AG08396 (cell line): Measurements from ENCODE around the gene TCF20.

Source experiments
- DNase-seq: peaks from one replicate; pipeline ENCODE4 v3.0.0; 2012; ENCODE audit warnings: low spot score, mixed read lengths

The TCF20 gene

DNA sequence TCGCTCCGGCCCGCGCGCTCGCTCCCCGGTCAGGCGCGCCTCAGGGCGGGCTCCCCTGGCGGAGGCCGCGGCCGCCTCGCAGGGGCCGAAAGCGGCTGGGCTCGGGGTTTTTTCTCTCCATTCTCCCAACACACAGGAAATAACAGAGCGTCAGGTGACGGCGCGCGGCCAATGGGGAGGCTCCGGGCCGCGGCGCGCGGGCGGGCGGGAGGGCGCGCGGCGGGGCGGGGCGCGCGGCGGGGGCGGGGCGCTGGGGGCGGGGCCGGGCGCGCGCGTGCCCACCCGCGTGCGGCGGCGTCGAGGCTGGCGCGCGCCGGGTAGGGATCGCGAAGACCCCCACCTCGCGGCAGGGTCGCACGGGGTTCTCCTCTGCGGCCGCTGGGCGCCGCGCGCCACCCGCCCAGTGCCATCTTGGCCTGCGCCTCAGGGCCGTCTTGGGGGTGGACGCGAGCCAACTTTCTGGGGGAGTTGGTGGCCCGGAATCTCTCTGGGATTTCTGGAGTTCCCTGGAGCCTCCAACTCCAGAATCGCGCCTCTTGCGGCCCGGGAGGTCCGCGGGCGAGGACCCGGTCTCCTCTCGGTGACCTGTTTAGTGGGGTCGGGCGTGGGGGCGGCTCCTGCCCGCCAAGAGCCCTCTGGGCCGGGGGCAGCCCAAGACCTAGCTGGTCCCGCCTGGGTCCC is at the start of gene TCF20:
Gene TCF20, minus strand, starts transcription at position 144 of the 681 bp plus-strand sequence. CDS start 55,348 bp downstream, outside the sequence.
- peak; percentile 95 for DNase-seq

- no peak for DNase-seq
Measured at GRCh38 chr22:42319386-42319785, 48.9 kb upstream of the TCF20 start.

- DNase-seq, result no peak
Measured at GRCh38 chr22:42318967-42319366, 48.5 kb upstream of the TCF20 start.

DNA sequence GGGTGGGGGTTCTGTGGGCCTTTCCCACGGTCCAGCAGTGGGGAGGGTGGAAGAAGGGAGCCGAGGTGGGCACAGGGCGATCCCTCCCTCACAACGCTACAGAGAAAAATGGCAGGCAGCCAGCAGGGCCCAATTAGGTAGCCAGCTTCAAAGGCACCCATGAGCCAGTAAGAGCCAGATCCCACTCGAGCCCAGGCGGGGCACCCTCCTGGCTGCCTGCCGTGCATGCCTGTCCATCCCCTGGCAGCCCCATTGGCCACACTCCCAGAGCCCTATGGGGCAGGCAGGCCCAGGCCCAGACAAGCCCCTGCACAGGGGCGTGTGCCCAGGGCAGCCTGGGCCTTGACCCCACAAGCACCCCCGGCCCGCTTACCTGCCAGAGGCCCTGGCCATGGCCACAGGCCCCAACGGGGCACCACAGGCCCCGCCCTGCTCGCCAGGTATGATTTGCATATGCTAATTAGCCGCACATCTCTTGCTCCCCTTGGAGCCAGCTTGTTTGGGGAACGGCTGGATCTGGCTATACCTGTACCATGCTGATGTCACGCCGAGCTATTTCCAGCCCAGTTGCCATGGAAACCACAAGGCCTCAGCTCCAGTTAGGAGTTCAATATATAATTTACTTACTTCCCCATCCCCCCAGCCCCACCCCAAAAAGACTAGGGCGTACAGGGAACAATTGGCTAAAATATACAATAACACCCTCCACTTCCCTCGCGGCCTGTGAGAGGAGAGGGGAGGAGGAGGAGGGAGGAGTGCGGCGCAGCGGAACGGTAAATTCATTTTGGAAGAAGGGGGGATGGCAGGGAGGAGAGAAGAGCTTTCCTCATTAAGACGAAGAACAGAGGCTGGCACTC is 47.5 kb upstream of the TCF20 start:
- DNase-seq, result no peak

GRCh38 chr22:42317008-42317407 is 46.6 kb upstream of the TCF20 start:
- DNase-seq, result peak; percentile 36

DNA sequence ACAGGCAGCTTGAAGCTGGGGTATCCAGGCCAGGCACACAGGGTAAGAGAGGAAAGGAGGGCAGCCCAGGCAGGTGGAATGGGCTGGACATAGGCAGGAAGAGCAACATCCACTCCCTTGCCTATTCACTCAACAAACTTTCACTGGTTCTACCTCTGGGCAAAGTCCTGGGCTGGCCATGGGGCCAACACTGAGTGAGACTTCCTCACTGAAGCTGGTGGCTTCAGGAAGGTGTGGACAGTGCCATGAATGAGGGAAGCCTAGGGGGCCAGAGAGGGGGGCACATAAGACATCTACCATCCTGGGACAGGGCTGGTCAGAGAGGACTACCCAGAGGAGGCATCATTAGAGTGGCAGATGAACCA is 44.9 kb upstream of the TCF20 start:
- DNase-seq, result no peak

GRCh38 chr22:42314709-42315391 is 44.4 kb upstream of the TCF20 start:
- no peak for DNase-seq

- DNase-seq, result no peak
Measured at GRCh38 chr22:42313804-42314581, 43.5 kb upstream of the TCF20 start.

- DNase-seq, result no peak
Measured at GRCh38 chr22:42313204-42313603, 42.8 kb upstream of the TCF20 start.

GRCh38 chr22:42310291-42311015 is 40.0 kb upstream of the TCF20 start:
- no peak for DNase-seq

GRCh38 chr22:42309865-42310264 is 39.4 kb upstream of the TCF20 start:
- DNase-seq, result no peak

DNA sequence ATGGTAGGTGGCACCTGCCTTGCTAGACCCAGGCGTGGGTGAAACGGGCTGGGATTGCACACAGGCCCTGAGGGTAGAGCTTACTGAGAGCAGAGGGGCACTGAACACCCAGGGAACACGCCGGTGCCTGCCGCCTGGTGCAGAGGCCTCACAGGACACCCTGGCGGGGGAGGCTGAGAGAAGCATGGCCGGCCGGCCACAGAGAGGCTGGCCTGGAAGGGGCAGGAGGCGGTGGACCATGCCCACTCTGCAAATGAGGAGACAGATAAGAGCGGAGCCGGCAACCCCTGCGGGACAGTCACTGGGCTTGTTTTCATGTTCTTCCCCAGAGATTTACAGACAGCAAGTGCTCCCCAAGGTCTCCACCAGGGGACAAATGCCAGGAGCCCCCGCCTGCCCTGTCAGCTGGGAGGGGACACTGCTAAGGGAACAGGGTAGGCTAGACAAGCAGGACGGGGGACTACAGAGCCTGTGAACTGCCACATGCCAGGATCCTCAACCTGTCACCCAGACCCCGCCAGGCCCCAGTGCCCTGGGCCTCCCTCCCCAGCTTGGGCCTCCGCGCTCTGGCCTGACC is 38.5 kb upstream of the TCF20 start:
- DNase-seq, result no peak

- DNase-seq, result no peak
Measured at GRCh38 chr22:42307806-42308563, 37.5 kb upstream of the TCF20 start.

DNA sequence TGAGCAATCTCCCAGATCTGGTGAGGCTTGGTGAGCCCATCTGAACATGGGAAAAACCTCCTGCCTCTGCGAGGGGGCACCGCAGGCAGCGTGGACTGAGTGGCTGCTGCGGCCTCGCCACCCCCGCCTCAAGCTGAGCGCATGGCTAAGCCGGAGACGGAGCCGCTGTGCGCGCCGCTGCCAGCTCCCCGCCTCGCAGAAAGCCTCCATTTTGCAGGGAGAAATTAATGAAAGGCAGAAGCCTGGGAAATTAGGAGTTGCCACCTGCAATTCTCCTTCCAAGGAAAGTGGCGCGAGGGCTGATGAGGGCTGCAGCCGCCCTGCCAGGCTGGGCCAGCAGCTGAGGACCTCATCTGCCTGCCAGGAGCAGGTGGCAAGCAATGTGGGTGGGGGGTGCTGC is 35.6 kb upstream of the TCF20 start:
- DNase-seq, result no peak

GRCh38 chr22:42304324-42304790 is 33.9 kb upstream of the TCF20 start:
- DNase-seq, result no peak

DNA sequence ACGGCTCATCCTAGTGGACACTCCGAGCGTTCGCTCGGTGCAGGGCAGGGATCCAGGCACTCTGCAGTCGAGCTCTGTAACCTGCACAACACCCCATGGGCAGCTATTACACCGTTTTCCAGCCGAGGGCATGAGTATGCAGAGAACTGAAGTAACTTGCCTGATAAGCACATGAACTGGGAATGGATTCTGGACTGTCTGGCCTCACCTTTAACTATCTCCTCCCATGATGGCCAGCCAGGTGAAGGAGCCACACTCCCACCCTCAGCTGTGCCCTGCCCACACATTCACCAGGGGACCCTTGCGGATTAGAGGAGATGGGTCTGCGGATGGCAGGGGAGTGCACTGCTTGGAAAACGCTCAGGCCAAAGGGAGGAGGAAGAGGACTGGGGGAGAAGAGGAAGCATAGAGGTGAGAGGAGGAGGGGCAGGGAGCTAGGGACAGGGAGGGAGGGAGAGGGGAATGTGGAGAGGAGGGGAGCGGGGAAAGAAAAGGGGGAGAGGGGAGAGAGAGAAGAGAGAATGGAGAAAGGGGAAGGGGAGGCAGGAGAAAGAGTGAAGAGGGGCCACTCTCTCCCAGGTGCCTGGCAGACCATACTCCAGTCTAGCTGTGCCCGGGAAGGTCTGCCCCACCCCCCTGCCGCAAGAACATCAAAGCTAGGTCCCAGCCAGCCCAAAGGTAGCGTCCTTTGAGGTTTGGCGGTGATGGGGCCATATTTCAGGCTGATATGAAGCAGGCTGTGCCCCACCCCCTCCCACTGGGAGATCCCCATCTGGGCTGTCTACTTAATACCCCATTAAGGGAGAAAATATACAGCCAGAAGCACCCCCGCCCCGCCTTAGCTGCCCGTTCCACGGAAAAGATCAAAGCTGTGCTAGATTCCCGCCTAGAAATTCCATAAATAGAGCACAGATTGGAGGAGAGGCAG is 33.2 kb upstream of the TCF20 start:
- DNase-seq, result no peak

- no peak for DNase-seq
Measured at GRCh38 chr22:42301742-42302102, 31.3 kb upstream of the TCF20 start.

- DNase-seq, result no peak
Measured at GRCh38 chr22:42301077-42301741, 30.8 kb upstream of the TCF20 start.
